Inferior parietal cortex (tissue), 1 donor: ENCODE results near the gene CAMTA1.

Experiments
- DNase-seq: peaks from one replicate; pipeline ENCODE4 v3.0.0-alpha.2; 2016; ENCODE audit errors: extremely low spot score

Gene CAMTA1

DNA sequence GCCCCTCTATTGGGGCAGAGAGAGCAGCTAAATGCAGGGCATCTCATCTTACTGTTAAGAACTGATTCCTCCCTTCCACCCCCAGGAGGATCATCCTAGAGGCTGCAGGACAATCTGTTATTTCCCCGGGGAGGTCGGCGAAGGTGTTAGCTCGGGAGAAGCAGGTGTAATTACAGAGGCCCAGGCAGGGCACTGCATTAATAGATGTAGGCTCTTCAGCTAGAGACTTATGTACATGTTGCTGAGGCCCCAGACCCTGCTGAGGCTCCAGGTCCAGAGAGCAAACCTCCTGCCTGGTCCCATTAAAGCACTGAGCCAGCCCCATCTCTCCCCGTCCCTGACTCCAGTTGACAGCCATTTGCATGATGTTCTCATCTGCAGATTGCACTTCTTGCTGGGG, 665.6 kb downstream of the CAMTA1 start:
- DNase-seq, result no peak

DNA sequence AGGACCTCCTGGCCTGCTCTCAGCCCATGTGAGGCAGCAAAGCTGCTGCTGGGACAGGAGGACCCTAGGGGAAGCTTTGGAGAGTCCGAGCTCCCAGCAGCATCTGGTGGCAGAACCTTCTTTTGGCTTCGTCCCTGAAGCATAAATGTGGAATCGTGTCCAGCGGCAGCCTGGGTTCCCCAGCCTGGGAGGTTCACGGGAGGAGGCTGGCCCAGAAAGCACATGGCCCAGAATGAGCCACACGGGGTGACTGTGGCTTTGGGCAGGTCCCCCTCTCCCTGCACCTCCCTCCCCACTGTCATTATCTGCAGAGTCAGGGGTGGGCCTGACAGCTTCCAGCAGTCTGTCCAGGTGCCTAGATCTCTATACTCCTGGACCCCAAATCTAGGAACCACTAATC, 667.8 kb downstream of the CAMTA1 start:
- DNase-seq, result no peak

DNA sequence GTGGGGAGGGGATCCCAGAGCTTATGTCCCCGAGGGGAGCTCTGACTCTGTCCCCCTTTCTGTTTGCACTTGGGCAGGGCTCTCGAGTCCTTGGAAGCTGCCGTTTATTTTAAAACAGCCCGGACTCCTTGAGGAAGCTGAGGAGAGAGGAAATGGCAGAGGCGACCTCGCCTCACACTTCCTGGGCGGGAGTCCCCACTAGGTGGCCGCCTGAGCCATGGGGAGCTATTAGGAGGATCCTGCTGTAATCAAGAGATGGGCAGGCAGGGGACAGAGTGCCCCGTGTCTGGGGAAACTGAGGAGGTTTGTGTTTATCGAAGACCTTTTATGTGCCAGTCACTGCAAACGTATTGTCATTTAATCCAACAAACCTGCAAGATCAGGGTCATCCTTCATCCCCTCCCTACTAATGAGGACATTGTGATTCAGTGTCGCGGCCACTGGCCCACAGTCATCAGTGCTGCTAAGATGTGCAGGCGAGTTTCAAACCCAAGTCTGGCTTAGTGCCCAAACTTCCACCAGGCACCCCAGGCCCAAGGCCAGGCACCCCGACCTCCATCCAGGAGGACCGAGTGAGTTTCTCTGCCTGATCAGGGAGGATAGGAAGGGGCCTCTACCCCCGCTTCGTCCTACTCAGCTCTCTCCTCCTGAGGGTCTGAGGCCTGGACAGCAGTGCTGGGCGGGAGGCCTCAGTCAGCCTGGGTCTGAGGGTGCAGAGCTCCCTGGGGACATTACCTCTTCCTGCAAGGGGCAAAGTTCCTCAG, 669.0 kb downstream of the CAMTA1 start:
- peak; percentile 20 for DNase-seq

DNA sequence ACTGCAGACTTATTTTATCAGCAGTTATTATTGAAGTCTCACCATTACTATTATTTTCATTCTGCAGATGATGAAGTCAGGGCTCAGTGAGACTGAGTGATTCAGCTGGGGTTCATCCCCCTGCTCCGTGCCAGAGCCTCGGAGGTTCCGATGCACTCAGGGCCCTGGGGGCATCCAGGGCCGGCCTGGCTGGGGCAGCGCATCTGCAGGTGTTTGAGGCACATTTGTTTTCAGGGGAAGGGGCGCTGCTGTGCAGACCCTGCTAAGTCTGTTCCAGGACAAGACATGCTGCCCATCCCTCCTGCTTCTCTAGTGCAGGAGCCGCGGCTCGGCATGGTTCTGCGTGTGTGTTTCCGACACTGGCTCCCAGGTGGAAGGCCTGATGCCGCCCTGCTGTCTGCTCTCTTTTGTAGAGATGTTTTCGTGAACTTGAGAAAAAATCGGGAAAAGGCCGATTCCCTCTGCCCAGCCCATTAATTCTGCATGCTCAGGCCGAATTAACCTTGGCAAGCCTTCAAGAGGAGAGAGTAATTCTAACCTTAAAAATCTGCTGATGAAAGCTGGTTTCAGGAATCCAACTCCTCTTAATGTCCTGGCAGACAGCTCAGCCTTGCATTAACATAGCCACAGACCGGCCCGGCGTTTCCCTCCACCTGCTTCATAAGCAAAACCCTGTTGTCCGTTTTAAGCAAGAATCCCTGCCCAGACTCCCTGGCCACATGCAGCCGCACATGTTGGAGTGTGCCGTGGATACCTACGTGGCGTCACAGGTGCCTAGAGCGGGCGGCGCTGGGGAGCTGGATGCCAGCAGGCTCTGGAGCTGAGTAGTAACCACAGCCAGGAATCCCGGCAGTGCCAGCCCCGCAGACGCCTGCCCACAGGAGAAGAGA, 669.9 kb downstream of the CAMTA1 start:
- DNase-seq, result no peak

DNA sequence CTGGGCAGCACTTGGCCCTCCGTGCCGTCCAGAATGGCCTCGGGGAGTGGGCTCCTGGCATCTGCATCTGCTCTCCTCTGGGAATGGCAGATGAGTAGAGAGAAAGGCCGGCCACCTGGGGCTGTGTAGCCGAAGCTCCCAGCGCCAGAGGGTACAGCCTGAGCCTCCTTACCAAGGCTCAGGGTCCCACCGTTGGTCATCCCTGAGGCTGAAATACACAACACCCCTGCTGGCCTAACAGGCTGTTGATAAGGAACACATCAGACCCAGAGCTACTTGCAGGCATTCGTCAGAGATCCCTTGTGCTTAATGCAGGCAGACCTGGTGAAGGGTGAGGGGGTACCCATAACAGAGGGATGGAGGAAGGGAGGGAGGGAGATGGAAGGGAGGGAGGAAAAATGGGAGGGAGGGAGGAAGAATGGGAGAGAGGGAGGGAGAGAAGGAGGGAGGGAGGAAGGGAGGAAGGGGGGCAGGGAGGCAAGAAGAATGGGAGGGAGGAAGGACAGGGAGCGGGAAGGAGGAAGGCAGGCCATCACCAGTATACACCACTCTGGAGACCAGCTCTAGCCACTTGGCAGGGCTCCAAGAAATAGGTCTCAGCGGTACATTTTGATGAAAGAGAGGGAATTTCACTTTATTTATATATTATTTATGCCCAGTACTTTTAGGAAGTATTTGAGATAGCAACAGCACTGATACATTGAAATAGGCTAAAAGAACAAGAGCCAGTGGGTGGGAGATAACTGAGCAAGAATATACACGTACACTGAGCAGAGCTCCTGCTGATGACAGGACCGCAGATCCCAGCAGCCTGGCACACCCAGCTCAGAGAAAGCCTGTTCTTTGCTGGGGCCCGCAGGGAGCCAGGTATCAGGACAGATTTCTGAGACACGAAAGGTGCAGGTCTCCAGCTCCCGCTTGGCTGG, 670.8 kb downstream of the CAMTA1 start:
- no peak for DNase-seq

DNA sequence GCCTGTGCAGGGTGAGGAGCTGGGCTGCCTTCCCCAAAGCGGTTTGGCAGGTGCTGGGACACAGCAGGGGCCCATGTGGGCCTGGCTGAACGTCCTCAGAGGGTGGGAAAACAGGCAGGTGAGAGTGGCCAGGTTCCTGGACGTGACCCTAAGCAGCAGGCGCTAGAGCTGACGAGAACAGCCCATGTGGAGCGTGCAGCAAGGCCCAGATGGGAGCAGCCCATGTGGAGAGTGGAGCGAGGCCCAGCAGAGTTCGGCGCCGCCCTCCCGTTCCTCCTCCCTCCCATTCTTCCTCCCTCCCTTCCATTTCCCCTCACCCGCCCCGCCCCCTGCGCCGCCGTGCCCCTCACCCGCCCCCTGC, 671.4 kb downstream of the CAMTA1 start:
- no peak for DNase-seq

DNA sequence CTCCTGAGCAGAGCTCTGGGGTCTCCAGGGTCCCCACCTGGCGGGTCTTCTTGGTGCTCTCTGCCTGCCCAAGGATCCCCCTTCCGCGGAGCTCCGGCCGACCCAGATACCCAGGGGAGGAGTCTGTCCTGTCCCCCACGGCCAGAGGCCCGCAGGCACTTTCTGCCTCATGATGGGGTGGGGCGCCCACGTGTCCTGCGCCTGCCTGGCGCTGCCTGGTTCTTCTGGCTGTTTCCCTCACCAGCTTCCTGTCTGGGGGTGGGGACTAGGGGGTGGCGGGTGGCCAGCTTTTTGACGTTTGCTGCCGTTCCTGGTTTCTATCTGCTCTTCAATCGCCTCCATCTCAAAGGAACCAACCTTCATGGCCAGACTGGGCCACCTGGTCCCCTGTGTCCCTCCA, 672.6 kb downstream of the CAMTA1 start:
- DNase-seq, result no peak

DNA sequence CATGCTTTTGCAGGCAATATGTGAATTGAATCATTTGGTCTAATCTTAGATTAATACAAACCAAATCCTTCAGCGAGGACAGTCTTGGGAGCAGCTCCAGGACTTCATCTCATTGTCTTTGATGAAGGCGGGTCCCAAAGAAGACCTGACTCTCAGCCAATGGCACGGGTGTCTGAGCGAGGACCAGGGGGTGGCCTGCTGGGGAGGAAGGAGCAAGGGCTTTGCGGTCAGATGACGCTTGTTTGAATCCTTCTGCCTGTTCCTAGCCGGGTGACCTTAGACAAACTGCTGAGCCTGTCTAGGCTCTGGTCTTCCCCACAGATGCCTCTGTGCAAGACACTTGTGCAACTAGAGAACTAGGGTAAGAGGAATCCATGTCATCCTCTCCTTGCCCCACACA, 673.7 kb downstream of the CAMTA1 start:
- DNase-seq, result no peak

DNA sequence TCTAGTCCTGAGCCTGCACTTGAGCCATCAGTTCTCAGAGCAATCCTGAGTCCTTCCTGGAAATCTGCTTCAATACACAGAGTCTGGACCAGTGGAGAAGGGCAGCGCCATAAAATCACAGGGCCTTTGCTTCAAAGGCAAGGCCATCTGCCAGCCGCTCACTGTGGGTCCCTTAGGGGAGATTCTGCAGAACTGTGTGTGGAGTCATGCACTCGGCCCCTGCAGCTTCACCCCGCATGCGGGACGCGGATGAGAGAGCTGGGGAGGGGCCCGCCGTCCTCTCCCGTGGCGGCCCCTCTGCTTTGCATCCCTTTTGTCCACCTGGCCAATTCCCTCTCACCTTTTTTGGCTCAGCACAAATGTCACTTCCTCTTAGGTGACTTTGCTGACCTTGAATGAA, 674.7 kb downstream of the CAMTA1 start:
- no peak for DNase-seq

DNA sequence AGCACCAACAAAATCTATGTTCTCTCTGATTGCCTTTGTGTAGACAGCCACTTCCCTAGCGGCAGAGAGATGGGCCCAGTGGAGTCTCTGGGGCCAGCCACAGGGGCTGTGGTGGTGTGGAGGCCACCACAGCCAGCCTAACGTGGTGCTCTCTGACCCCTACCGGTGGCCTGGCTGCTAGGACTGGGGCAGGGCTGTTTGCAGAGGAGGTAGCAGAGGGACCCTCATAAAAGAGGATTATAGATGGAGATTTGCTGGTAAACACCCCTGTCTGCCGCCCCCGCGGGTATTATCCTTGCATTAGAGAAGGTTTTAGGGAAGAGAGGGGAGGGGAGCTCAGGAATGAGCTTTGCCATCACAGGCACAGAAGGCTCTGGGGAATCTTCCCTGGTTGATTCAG, 675.6 kb downstream of the CAMTA1 start:
- no peak for DNase-seq

DNA sequence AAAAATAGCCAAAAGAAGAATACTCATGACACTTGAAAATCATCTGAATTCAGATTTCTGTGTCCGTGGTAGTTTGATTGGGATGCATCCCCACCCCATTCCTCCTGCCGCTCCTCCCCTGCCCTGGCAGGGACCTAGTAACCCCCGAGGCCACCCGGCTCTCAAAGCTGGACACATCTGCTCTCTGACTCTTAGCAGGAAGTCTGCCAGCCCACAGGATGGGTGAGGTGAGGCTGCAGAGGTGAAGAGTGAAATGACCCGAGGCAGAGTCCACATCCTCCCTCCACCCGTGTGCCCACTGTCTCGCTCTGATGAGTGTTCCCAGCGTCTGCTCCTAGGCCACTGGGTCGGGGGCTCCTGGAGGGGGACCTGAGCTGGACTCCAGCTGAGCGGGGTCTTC, 677.4 kb downstream of the CAMTA1 start:
- no peak for DNase-seq

DNA sequence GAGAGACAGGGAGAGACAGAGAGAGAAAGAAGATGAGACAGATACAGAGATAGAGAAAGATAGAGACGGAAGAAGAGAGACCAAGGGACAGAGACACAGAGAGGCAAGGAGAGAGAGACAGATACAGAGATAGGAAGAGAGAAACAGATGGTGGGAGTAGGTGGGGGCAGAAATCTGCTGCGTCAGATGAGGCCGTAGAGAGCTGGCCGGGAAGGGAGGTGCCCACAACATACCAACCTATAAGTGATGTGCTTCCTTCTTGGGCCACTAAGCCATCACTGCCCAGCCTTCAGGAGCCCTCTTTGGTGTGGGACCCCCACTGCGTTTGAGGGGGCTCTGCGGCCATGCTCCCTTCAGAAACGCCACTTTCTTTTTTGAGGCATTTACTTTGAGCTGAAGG, 678.3 kb downstream of the CAMTA1 start:
- no peak for DNase-seq

DNA sequence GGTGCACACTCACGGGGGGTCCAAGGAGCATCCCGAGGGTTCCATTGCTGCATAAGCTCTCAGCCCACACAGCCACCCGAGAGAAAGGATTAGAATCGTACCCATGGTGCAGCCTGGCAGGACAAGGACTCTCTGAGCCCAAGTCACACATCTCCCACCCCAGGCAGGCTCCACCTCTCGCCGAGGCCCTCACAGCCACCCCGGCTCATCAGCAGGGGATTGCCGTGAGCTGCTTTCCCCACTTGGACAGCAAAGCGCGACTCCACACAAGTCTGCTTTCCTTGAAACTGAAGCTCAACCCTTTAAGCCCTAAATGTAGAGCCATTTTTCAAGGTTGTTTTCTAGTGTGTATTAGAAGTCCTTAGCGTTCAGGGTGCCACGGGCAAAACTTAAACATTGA, 679.5 kb downstream of the CAMTA1 start:
- no peak for DNase-seq

DNA sequence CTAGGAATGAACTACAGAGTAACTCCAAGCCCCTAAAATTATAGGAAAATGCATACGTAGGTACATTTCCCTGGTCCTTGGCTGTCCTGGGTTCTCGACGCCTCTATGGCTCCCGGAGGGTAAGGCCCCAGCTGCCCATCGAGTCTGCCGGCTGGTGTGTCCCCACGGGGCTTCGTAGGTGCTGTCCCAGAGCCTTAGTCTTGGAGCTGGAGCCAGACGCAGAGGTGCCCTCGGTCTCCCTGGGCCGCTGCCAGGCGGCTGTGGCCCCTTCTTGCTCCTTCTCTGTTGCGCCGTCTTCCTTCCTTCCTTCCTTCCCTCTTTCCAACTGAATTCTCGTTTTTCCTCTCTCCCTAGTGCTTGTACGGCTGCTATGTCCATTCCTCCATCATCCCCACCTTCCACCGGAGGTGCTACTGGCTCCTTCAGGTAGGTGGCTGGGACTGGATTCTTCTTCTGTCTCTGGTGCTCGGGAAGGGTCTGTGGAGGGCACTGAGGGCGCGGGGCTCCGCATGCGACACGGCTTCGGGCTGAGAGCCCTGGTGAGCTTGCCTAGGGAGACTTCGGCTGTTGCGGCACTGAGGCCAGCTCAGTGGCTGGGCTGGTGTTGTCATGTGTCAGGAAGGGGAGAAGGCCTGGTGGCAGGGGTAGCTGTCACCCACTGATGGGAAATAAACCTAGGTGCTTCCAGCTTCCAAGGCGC, 682.4 kb downstream of the CAMTA1 start:
- no peak for DNase-seq

DNA sequence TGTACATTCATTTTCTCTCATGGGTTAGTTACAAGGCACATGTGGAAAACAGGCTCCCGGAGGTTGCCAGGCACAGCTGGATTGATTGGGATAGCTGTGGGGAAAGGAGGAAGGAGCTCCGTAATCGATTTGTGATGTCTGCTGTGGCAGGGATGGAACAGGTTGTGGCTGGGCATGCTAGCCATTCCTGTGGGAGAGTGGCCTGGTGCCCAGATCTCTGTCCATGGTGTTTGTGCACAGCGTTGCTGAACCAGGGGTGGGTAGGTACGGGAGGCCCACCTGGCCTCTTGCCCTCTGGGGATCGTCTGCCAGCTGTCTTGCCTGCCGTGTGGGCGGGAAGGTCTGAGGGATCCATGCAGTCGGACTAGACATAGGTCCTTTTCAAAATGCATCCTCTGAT, 683.0 kb downstream of the CAMTA1 start:
- DNase-seq, result no peak

DNA sequence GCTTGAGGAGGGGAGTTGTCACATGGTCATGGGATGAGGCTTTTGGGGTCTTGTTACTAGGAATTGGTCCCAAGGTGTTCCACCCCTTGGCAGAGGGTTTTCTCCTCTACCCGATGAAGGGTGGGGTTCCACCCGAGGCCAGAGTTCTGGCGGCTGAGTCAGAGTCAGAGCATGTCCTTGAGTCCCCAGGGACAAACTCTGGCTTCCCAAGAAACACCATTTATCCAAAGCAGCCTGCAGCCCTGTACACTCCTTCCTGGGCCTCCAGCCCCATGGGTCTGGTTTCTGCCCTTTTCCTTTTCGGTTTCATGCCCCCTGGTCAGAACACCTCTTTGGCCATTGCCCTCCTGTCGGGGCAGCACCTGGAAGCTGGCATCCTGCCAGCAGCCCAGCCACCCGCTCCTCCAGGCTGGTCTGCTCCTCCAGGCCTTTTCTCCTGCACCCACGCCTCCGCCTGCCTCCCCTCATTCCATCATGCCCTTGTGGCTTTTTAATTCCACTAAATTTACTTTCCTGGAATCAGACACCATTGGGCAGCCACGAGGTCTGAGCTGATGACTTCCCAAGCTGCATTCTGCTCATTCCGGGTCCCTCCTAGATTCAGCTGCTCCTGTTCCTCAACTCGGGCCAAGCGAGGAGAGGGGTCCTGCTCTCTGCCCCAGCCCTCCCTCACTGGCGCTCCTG, 684.1 kb downstream of the CAMTA1 start:
- DNase-seq, result no peak

DNA sequence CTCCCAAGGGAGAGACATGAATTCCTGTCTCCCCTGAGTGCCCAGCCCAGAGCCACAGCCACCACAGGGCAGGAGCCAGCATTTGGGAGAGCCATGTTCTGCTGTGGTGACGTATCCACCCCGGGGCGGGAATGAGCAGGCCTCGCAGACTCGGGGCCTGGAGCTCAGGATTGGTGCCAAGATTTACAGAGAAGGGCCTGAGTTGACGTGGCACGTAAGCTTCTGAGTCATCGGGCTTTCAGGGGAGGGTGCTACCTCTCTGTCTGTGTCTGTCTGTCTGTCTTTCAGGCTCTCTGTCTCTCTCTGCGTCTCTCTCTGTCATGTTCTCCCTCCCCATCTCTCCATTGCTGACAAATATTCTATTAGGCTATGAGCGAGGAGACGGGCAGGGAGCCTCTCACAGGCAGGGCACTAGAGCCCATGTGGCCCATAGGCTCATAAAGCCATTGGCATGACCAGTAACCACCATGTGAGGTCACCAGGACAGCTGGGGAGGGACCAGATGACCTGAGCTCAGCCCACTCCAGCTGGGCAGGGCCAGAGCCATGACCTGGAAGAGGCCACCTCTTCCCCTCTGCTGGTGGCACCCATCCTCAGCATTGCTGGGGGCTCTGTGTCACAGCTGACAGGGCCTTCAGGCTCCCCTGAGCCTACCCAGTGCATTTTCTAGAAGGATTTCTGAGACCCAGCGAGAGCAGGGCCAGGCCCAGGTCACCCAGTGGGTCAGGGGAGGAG, 685.8 kb downstream of the CAMTA1 start:
- DNase-seq, result no peak

DNA sequence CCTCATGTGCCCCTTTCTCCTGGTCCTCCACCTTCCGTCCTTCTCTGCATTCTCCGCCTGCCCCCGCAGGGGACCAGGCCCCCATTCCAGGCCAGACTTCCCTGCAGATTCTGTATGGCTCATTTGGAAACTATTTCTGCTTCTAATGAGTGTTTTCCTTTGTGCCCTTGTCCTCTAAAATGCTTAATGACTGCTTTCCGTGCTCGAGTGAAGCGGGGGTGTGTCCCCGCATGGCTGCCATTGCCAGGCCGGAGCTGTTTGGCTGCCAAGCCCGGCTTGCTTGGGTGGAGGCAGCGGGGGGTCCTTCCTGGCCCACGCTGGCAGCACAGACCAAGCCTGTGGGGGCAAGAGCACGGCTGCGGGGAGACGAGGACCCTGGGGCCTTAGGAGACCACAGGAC, 686.6 kb downstream of the CAMTA1 start:
- DNase-seq, result no peak

DNA sequence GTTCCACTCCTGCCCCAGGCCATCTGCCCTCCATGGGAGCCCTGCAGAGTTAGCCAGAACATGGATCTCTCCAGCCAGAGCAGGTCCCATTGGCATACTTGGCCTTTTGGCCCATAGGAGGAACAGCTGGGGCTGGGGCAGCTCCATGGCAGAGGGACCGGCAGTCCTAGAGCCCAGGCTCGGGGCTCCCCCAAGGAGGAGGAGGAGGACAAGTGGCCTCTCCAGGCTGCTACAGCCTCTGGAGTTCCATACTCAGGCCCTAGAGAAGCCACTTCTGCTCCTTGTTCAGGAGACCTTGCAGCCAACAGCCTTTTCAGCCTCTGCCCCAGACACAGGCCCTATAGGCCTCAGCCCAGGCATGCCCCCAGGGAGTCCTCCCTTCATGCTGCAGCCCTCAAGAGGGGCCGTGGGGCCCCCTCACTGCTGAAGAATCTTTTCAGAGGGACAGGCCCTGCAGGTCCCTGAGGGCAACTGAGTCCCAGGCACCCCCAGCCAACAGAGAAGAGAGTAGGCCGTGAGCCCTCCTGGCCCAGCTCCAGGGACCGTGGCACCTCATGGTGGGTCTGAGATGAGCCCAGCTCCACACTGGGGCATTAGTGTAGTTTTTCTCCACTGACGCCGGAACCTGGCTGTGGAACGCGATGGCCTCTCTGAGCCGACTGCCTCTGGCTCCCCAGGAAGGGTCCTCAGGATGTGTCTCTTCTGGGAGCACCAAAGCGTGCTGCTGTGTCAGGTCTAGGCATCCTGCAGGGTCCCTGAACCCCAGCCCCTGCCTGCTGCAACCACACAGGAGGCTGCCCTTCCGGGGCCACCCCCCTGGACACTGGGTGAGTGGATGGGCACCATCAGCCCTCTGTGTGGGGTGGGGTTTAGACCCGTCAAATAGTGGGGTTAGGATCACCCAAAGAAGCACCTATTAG, 688.2 kb downstream of the CAMTA1 start:
- no peak for DNase-seq
